ENCODE results near the gene PTPRK. TPM values are rescaled to one million over a fixed set of nuclear protein-coding genes. Genes with fewer than 3 reads are reported as not detected.

Gene PTPRK
- total and polyA plus RNA-seq, 2 donors (not counting 1 experiment from before 2014, with no cell fraction given), result 19.4 to 75.5 TPM

DNA sequence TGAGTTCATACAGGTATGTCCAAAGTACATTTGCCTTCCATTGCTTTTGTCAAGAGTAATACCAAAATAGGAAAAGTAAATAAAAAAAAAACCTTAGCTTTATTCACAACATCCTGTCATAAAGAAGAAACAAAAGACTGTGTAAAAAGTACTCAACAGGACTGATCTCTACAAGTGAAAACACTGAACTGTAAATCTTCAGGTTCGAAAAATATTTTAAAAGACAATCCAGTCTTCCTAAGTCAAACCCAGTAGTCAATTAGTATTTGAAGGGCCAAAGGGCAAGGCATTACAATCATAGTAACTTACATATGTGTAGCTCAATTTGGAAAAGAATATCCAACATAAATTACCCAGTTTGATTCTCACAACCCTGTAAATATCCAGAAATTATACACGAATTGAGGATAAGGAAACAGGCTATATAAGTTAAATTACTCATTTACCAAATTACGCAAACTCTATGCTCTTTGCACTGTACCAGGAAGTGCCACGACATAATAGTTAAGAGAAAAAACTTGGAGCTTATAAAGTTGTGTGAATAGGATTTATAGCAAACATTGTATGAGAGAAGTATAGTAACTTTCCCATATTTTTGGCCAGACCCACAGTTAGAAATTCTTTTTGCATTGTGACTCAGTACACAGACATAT is 21.2 kb downstream of the PTPRK start:
- H3K36me3 ChIP-seq (ENCODE audit: control insufficient read depth, insufficient read depth, low read length), result no peaks in the 10 kb centered on the region
- TF ChIP-seq, protein P1, sequence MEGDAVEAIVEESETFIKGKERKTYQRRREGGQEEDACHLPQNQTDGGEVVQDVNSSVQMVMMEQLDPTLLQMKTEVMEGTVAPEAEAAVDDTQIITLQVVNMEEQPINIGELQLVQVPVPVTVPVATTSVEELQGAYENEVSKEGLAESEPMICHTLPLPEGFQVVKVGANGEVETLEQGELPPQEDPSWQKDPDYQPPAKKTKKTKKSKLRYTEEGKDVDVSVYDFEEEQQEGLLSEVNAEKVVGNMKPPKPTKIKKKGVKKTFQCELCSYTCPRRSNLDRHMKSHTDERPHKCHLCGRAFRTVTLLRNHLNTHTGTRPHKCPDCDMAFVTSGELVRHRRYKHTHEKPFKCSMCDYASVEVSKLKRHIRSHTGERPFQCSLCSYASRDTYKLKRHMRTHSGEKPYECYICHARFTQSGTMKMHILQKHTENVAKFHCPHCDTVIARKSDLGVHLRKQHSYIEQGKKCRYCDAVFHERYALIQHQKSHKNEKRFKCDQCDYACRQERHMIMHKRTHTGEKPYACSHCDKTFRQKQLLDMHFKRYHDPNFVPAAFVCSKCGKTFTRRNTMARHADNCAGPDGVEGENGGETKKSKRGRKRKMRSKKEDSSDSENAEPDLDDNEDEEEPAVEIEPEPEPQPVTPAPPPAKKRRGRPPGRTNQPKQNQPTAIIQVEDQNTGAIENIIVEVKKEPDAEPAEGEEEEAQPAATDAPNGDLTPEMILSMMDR (conservative IDR thresholded peaks at IDR 0.05 in 1 of 2, IDR thresholded peaks at IDR 0.05 in 1 of 2; ENCODE audit: low read depth in 1 of 2, low read length in 2 of 2), result no peak
- TF ChIP-seq EZH2 (IDR thresholded peaks at IDR 0.05; ENCODE audit: low read length, missing control alignments), result no peak
- no peak overlapping the region for H3K27ac ChIP-seq (ENCODE audit: insufficient read depth, low read length)
- H2AFZ ChIP-seq (ENCODE audit: low read length), result no peak overlapping the region
- H3K79me2 ChIP-seq (ENCODE audit: control insufficient read depth, insufficient read depth, low read length), result peaks cover 25% of the 10 kb centered on the region
- H3K9ac ChIP-seq (ENCODE audit: insufficient read depth, low read length), result no peak overlapping the region
- H3K9me3 ChIP-seq (ENCODE audit: control insufficient read depth, insufficient read depth, low read depth, low read length), result no peaks in the 10 kb centered on the region
- H3K4me3 ChIP-seq (replicated peaks in 1 of 4; ENCODE audit: control extremely low read depth in 1 of 4, insufficient read depth in 1 of 4, low read depth in 3 of 4, low read length in 4 of 4), result no peak overlapping the region
- H3K4me1 ChIP-seq (ENCODE audit: control insufficient read depth, extremely low read depth, insufficient read depth, low read length), result peaks cover 2% of the 10 kb centered on the region
- no peak for DNase-seq (ENCODE audit: low read depth in 2 of 2)
- H4K20me1 ChIP-seq (ENCODE audit: control insufficient read depth, extremely low read depth, insufficient read depth, low read length), result no peaks in the 10 kb centered on the region
- H3K4me2 ChIP-seq (ENCODE audit: extremely low read depth, insufficient read depth, low read length), result no peak overlapping the region
- no peaks in the 10 kb centered on the region for H3K27me3 ChIP-seq (ENCODE audit: control insufficient read depth, insufficient read depth, low read length)

DNA sequence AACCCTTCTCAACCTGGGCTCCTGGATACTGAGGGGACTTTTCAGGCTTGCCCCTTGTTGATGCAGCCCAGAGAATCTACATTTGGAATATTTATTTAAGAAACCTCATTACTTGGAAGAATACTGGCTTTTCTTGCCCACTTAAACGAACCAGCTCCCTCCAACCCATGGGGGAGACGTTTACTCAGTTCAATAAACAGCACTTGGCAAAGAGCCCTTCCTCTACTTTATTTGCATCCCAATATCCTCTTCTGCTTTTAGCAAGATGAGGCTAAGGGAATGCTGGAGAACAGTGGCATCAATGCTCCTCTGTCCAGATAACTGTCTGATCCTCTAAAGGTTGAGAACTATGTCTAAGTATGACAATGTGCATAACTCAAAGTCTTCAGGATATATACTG is 22.2 kb downstream of the PTPRK start:
- Histone ChIP-seq H3K9ac (ENCODE audit: insufficient read depth, low read length) (no peak overlapping the region), H3K27me3 (ENCODE audit: control insufficient read depth, insufficient read depth, low read length) (no peaks in the 10 kb centered on the region), H4K20me1 (ENCODE audit: control insufficient read depth, extremely low read depth, insufficient read depth, low read length) (no peaks in the 10 kb centered on the region), H3K4me2 (ENCODE audit: extremely low read depth, insufficient read depth, low read length) (no peak overlapping the region), H3K4me3 (replicated peaks in 1 of 4; ENCODE audit: control extremely low read depth in 1 of 4, insufficient read depth in 1 of 4, low read depth in 3 of 4, low read length in 4 of 4) (no peak overlapping the region), H3K79me2 (ENCODE audit: control insufficient read depth, insufficient read depth, low read length) (peaks cover 19% of the 10 kb centered on the region), H3K9me3 (ENCODE audit: control insufficient read depth, insufficient read depth, low read depth, low read length) (no peaks in the 10 kb centered on the region), H3K36me3 (ENCODE audit: control insufficient read depth, insufficient read depth, low read length) (no peaks in the 10 kb centered on the region), H2AFZ (ENCODE audit: low read length) (no peak overlapping the region), H3K4me1 (ENCODE audit: control insufficient read depth, extremely low read depth, insufficient read depth, low read length) (peaks cover 2% of the 10 kb centered on the region), H3K27ac (ENCODE audit: insufficient read depth, low read length) (no peak overlapping the region)
- TF ChIP-seq EZH2 (IDR thresholded peaks at IDR 0.05; ENCODE audit: low read length, missing control alignments), result no peak
- TF ChIP-seq, protein P1 (conservative IDR thresholded peaks at IDR 0.05 in 1 of 2, IDR thresholded peaks at IDR 0.05 in 1 of 2; ENCODE audit: low read depth in 1 of 2, low read length in 2 of 2), result no peak
- DNase-seq (ENCODE audit: low read depth in 2 of 2), result no peak

DNA sequence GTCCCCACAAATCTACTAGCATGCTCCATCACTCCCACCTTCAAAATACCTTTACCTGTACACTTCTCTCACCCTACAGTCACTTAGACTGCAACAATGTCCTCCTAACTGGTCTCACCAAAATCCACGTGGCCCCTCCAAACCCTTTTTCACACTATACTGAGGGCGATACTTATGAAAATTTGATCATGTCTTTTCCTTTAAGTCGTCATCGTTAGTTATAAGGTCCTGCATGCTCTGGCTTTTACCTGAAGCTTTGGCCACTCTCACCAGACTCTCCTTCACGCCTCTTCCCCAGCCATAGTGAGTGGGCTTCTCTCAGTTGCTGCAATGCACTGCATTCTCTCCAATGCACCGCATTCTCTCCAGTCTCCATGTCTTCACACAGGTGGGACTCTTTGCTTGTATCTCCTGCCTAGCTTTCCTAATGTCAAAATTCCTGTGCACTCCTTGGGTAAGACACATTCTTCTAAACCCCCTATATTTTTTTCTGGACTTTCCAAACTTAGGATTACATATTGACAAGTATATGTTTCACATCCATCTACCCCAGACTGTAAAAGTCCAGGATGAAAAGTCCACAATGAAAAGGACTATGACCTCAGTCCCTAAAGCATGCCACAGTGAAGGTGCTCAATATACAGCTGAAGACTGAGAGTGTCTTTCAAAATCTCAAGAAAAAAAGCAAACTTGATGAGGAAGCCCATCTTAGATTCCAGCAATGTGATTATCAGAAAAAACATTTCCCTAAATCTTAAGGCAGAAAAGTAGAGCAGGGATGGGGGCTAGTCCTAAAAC is 24.7 kb downstream of the PTPRK start:
- Histone ChIP-seq H3K9me3 (ENCODE audit: control insufficient read depth, insufficient read depth, low read depth, low read length) (no peaks in the 10 kb centered on the region), H2AFZ (ENCODE audit: low read length) (no peak overlapping the region), H3K36me3 (ENCODE audit: control insufficient read depth, insufficient read depth, low read length) (no peaks in the 10 kb centered on the region), H3K4me2 (ENCODE audit: extremely low read depth, insufficient read depth, low read length) (no peak overlapping the region), H3K79me2 (ENCODE audit: control insufficient read depth, insufficient read depth, low read length) (peaks cover 12% of the 10 kb centered on the region), H3K4me3 (replicated peaks in 1 of 4; ENCODE audit: control extremely low read depth in 1 of 4, insufficient read depth in 1 of 4, low read depth in 3 of 4, low read length in 4 of 4) (no peak overlapping the region), H4K20me1 (ENCODE audit: control insufficient read depth, extremely low read depth, insufficient read depth, low read length) (no peaks in the 10 kb centered on the region), H3K4me1 (ENCODE audit: control insufficient read depth, extremely low read depth, insufficient read depth, low read length) (peaks cover 6% of the 10 kb centered on the region), H3K27me3 (ENCODE audit: control insufficient read depth, insufficient read depth, low read length) (no peaks in the 10 kb centered on the region), H3K27ac (ENCODE audit: insufficient read depth, low read length) (no peak overlapping the region), H3K9ac (ENCODE audit: insufficient read depth, low read length) (no peak overlapping the region)
- TF ChIP-seq, protein P1 (conservative IDR thresholded peaks at IDR 0.05 in 1 of 2, IDR thresholded peaks at IDR 0.05 in 1 of 2; ENCODE audit: low read depth in 1 of 2, low read length in 2 of 2), result no peak
- TF ChIP-seq EZH2 (IDR thresholded peaks at IDR 0.05; ENCODE audit: low read length, missing control alignments), result no peak
- no peak for DNase-seq (ENCODE audit: low read depth in 2 of 2)

Data from fibroblast of lung (primary cell).